ENCODE measurements around the gene IL2RG.

IL2RG gene

DNA sequence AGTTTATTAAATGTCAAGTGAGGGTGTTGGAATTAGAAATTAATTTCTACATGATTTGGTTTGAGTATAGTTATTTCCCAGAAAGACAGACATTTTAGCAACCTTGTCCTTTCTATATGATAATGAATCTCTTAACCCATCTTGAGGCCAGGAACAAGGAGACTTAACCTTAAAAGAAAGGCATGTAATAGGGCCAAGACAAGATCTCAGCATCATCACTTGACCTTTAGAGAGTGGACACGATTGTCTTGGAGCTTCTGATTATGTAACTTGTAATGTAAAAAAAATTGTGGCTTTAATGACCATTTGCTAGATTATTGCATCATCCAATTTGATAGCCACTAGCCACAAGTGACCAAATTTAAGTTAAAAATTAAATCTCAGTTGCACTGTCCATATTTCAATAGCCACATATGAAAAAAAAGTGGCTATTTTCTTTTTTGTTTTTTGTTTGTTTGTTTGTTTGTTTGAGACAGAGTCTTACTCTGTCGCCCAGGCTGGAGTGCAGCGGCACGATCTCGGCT lies 29.2 kb downstream of the IL2RG start:
- H3K27ac ChIP-seq: no peak overlapping the region
- no peak for DNase-seq (ENCODE audit: low read depth, low spot score)

DNA sequence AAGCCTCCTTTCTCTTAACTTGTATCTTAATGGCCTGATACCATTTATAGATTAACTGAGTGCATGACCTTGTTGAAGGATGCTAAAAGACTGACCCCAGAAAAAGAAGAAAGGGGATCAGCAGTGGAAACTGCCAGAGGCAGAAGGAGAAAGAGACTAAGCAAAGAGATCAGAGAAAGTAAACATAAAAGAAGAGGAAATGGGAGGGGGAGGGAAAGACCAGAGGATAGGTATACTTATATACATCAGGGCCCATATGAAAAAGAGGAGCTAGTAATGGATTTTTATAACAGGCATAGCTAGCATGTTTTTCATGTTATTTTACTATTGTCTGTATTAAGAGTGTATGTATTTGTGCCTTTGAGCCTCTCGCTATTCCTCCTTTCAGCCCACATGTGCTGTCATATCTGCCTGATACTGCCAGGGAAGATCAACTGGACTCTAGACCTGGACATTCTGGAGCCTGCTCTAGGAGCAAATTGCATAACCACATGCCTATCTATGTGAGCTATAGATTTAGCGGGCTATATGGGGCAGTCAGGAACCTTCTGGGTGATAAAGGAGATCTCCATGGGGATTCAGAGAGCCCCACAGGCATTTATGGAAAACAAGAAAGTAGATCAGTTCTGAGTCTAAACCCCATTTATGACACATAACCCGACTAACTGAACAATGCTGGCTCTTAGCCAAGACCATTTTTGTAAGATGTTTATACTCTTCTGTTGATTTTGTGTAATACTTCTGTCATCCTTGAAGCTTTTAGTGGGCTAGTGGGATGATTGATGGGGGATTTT lies 29.9 kb downstream of the IL2RG start:
- H3K27ac ChIP-seq: no peak overlapping the region
- DNase-seq (ENCODE audit: low read depth, low spot score): peak; percentile 12

DNA sequence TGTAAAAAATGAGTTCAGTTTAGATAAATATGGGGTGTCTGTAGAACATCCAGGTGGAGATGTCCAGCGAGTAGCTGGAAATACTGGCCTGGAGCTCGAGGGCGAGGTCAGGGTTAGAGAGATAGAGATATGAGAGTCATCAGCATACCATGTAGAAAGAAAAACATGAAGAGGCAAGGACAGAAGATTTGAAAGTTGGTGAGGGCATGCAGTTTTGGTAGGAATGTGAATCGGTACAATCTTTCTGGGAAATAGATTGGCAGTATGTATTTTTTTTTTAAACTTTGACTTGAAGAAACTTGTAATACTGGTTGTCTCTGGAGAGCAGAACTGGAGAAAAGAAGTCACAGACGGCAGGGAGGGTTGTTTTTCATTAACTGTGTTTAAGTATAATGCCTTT lies 40.8 kb downstream of the IL2RG start:
- H3K27ac ChIP-seq: no peak overlapping the region
- DNase-seq (ENCODE audit: low read depth, low spot score): no peak

DNA sequence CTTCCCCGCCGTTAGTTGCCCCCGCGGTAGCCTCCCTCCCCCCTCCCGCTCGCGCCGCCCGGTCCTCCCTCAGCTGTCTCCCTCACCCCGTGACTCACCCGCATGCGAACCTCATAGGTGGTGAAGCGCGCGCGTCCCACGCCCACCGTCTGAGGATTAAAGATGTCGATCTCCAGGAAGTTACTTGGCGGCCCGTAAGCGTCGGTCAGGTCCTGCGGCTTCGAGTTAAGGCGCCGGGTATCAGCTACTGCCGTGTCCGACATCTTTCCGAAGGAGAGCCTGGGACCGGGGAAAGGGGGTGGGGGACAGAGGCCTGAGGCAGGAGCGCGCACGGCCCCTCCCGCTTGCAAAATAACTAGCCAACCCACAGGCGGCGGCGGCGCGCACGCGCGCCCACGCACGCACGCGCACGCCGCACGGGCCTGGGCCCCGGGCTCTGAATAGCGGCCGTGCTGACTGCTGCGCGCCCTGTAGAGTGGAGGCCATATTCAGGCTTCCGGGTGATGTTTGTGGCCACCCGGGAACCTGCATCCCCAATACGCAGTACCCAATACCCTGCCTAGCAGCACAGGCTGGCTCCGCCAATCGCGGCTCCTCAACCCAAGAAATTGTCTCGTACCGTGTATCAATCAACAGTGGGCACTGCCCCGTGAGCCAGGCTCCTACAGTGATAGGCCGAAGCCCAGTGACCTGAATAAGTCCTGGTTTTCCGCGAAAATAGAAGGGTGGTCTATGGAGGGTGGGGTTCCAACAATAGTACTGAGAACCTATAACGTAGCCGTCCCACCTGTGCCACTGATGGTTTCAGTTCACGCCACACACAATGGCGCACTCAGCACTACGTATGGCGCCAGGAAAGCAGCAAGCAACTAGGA lies 43.1 kb downstream of the IL2RG start, which contains the start of gene SNX12:
TSS of gene SNX12 (minus strand) at position 291 of the 875 bp plus-strand sequence. CDS start at position 263, 28 bp downstream.
- peak within 1 kb of the TSS; percentile 74 for H3K27ac ChIP-seq
- DNase-seq (ENCODE audit: low read depth, low spot score): peak; percentile 78

DNA sequence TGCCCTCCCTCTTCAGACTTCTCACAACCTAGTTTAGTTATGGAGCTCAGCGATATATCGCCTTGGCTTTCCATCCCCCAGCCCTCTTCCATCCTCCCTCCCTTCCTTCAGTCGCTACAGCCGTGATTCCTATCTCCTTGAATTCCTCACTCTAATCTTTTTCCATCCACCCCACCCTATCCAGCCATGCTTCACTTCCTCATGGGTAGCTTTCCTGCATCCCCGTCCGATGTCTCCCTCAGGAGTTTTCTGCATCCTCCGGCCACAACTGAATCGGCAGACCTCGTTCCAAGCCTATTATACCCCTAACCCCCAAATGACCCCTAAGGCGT lies 43.7 kb downstream of the IL2RG start:
- peak overlapping the region; percentile 74 for H3K27ac ChIP-seq
- DNase-seq (ENCODE audit: low read depth, low spot score): no peak

DNA sequence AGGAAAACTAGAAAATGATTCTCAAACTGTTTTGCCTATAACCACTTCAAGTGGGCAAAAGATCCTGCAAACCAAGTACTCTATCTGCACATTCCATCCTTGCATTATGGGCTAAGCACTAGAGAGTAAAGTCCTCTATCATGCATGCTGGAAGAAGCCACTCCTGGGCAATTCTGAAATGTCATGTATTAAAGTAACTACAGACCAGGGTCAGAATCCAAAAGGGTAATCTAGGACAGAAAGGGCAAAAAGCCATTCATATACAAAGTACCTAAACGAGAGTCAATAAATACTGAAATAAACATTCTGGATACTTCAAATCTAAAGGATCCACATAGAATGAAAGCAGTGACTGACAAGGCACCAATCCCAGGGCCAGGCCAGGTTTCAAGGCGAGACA lies 44.3 kb downstream of the IL2RG start:
- DNase-seq (ENCODE audit: low read depth, low spot score): no peak
- H3K27ac ChIP-seq: peak overlapping the region; percentile 74

DNA sequence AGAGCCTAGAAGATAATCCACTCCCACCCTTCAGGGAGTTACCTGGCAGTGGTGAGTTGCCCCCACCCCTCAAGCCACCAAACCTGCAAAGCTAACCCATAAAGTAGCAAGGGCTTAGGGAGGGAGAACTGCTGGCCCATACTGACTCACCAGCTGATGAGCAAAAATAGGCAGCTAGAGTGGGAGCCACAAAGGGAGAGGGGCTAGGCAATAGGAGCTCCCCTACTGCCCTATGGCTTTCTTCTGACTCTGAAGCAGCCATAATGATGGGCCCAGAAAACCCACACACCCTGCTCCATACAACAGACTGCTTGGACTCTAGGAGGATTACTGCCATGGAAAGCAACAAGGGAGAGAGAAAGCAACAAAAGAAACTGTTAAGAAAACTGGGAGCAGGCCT lies 51.2 kb downstream of the IL2RG start:
- DNase-seq (ENCODE audit: low read depth, low spot score): no peak
- H3K27ac ChIP-seq: no peak overlapping the region

DNA sequence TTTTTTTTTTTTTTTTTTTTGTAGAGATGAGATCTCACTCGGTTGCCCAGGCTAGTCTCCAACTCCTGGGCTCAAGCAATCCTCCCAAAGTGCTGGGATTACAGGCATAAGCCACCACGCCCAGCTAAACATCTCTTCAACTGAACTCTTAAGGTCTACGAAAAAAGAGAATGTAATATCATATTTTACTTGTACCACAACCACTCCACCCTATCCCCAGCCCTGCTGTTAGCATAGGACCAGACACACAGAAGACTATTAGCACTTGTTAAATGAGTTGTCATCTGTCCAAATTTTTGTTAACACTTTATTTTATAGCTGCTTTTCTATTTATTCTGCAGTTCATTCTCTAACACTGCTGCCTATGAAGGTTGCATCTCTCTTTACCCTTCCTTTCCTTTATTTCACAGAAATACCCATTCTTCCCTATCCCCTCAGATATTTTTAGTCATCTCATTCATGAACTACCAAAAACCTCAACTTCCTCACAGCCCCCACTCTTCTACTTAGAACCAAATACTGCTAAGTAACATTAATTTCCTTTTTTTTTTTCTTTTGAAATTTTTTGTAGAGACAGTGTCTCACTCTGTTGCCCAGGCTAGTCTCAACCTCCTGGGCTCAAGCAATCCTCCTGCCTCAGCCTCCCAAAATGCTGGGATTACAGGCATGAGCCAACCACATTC lies 53.4 kb downstream of the IL2RG start:
- H3K27ac ChIP-seq: no peak overlapping the region
- DNase-seq (ENCODE audit: low read depth, low spot score): no peak
